ENCODE measurements around the gene TSPAN13. TPM values are rescaled to one million over a fixed set of nuclear protein-coding genes. Genes with fewer than 3 reads are reported as not detected.
A peak's percentile ranks its signal among the peaks of the same experiment; 100 is the strongest.

The TSPAN13 gene
- total RNA-seq, 1 experiment from 2014 or later, result 14.0 TPM

DNA sequence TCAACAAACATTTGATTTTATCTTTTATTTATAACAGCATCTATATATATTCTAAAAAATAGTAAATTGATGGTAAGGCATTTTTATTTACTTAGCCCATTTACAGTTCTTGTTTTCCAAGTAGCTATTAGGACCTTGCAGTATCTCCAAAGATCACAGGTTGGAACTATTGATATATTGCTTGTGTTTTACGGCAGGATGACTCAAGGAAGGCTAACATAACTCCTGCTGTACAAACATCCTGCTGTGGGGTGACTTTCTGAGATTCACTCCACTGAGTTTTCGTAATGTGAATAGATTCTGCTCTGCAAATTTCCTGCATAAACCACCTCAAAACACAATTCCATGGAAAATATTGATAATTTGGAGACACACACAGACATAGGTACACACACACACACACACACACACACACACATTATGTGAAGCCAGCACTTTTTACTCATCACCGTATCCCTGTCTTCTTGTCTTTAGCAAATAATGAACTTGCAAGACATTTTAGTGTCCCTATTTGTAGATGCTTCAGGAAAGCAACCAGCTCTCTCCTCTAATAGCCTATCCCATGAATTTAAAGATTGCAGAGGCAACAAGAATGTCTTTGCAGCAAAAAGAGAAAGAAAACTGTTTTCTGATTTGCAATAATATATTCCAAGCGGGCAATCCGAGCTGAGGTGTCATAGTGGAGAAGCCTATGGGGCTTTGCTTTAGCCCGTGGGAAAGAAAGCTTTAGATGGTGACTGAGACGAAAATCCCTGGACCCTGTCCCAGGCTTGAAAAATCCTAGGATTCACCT lies 50.5 kb downstream of the TSPAN13 start:
- ChIA-PET POLR2A (interaction anchor here (0.6 to 3.3 kb wide), 7 partner anchors 9 to 496 kb away, joined by 3 to 19 read pairs (median 3); no protein-coding TSS in a partner anchor), CTCF (interaction anchor here (0.6 to 7.5 kb wide), 7 partner anchors 8 to 140 kb away, joined by 3 to 95 read pairs (median 3); no protein-coding TSS in a partner anchor)
- DNase-seq (ENCODE audit: unreplicated experiment), result no peak
- no peaks in the 10 kb centered on the region for H3K9me3 Mint-ChIP-seq (ENCODE audit: unreplicated experiment)
- no TSS peak for BruUV-seq (replicated peaks)
- intact Hi-C loops (cut with micrococcal nuclease), result no loop called here
- TF ChIP-seq, protein P1, sequence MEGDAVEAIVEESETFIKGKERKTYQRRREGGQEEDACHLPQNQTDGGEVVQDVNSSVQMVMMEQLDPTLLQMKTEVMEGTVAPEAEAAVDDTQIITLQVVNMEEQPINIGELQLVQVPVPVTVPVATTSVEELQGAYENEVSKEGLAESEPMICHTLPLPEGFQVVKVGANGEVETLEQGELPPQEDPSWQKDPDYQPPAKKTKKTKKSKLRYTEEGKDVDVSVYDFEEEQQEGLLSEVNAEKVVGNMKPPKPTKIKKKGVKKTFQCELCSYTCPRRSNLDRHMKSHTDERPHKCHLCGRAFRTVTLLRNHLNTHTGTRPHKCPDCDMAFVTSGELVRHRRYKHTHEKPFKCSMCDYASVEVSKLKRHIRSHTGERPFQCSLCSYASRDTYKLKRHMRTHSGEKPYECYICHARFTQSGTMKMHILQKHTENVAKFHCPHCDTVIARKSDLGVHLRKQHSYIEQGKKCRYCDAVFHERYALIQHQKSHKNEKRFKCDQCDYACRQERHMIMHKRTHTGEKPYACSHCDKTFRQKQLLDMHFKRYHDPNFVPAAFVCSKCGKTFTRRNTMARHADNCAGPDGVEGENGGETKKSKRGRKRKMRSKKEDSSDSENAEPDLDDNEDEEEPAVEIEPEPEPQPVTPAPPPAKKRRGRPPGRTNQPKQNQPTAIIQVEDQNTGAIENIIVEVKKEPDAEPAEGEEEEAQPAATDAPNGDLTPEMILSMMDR (IDR thresholded peaks at IDR 0.05; ENCODE audit: unreplicated experiment), result no peak
- peak overlapping the region; percentile 12 for H3K4me3 Mint-ChIP-seq (ENCODE audit: unreplicated experiment)
- no peaks in the 10 kb centered on the region for H3K27me3 Mint-ChIP-seq (ENCODE audit: insufficient read depth, unreplicated experiment)
- H3K4me1 Mint-ChIP-seq (ENCODE audit: insufficient read depth, unreplicated experiment), result peaks cover 22% of the 10 kb centered on the region
- no peak overlapping the region for H3K27ac Mint-ChIP-seq (ENCODE audit: low read depth, unreplicated experiment)
- peaks cover 6% of the 10 kb centered on the region for H3K36me3 Mint-ChIP-seq (ENCODE audit: insufficient read depth, unreplicated experiment)

DNA sequence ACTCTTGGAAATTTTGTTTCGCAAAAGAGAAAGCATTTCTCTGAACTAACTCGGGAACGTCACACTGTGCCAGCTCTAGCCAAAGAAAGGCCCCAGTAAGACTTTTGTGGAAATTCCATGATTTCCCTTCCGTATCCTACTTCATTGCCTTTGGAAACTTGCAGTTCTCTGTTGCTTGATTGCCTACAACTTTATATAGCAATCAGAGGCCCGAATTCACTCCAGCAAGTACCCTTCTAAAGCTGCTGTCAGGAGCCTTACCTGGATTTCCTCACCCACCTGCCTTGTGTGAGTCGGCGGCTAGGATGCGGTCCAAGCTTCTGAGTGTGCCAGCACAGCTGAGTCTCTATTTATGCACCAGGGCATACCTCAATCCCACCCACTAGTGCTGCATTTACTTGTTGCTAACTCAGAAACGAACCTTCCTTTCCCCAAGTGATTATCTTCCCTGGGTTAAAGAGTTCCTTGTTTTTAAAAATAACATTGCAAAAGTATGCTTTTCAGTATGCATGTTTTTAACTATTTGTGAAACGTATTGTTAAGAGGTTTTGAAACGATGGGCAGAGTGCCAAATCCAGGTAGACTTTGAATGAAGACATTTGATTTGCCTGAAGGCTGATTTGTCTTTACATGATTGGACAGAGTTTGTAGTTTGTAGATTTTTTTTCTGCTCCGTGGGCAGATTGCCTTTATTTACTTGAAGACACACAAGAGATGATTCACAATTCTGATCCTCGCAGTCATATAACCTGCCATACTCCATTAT lies 51.3 kb downstream of the TSPAN13 start, which contains the start of gene AGR2:
AGR2 (minus strand) TSS at position 326 of the 766 bp plus-strand sequence. CDS start 3,203 bp downstream, outside the sequence.
- Mint-ChIP-seq H3K36me3 (ENCODE audit: insufficient read depth, unreplicated experiment) (peaks cover 6% of the 10 kb centered on the region), H3K4me1 (ENCODE audit: insufficient read depth, unreplicated experiment) (peaks cover 22% of the 10 kb centered on the region), H3K27me3 (ENCODE audit: insufficient read depth, unreplicated experiment) (no peaks in the 10 kb centered on the region), H3K27ac (ENCODE audit: low read depth, unreplicated experiment) (peak within 1 kb of the TSS; percentile 58), H3K4me3 (ENCODE audit: unreplicated experiment) (peak within 1 kb of the TSS; percentile 36), H3K9me3 (ENCODE audit: unreplicated experiment) (no peaks in the 10 kb centered on the region)
- TF ChIP-seq, protein P1 (IDR thresholded peaks at IDR 0.05; ENCODE audit: unreplicated experiment), result no peak
- intact Hi-C loops (cut with micrococcal nuclease), result no loop called here
- ChIA-PET POLR2A (interaction anchor here (0.6 to 3.3 kb wide), 5 partner anchors 13 to 495 kb away, joined by 3 to 19 read pairs (median 5); no protein-coding TSS in a partner anchor), CTCF (interaction anchor here (0.6 to 7.5 kb wide), 6 partner anchors 9 to 125 kb away, joined by 3 to 95 read pairs (median 3); no protein-coding TSS in a partner anchor)
- no TSS peak for BruUV-seq (replicated peaks)
- peak; percentile 91 for DNase-seq (ENCODE audit: unreplicated experiment)

DNA sequence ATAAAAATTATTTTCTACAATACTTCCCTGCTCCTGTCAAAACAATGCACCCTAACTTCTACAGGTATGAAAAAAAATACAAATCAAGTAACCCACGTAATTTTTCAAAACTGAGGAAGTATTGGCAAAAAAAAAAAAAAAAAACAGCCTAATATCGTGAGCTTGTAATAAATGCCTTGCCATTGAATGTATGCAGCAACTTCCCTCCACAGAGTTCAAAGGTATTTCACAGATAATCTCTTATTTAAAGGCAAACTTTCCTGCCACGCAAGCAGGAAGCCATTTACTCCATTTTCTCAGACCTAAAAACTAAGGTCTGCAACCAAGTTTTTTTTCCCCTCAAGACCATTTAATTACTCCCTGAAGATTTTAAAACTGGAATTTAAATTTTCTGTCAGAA lies 51.9 kb downstream of the TSPAN13 start:
- H3K4me1 Mint-ChIP-seq (ENCODE audit: insufficient read depth, unreplicated experiment), result peaks cover 22% of the 10 kb centered on the region
- no peaks in the 10 kb centered on the region for H3K27me3 Mint-ChIP-seq (ENCODE audit: insufficient read depth, unreplicated experiment)
- intact Hi-C loops (cut with micrococcal nuclease), result no loop called here
- peak overlapping the region; percentile 58 for H3K27ac Mint-ChIP-seq (ENCODE audit: low read depth, unreplicated experiment)
- POLR2A ChIA-PET, result interaction anchor here (1.2 to 3.3 kb wide), 2 partner anchors 12 to 111 kb away, joined by 6 to 19 read pairs; no protein-coding TSS in a partner anchor
- peaks cover 6% of the 10 kb centered on the region for H3K36me3 Mint-ChIP-seq (ENCODE audit: insufficient read depth, unreplicated experiment)
- DNase-seq (ENCODE audit: unreplicated experiment), result no peak
- TF ChIP-seq, protein P1 (IDR thresholded peaks at IDR 0.05; ENCODE audit: unreplicated experiment), result no peak
- CTCF ChIA-PET, result interaction anchor here (0.6 to 7.5 kb wide), 5 partner anchors 18 to 124 kb away, joined by 3 to 95 read pairs (median 3); no protein-coding TSS in a partner anchor
- no peaks in the 10 kb centered on the region for H3K9me3 Mint-ChIP-seq (ENCODE audit: unreplicated experiment)
- BruUV-seq (replicated peaks), result no TSS peak
- H3K4me3 Mint-ChIP-seq (ENCODE audit: unreplicated experiment), result peak overlapping the region; percentile 36

Data from MCF 10A (cell line).